ENCODE results near the gene PXT1.

PXT1 gene

DNA sequence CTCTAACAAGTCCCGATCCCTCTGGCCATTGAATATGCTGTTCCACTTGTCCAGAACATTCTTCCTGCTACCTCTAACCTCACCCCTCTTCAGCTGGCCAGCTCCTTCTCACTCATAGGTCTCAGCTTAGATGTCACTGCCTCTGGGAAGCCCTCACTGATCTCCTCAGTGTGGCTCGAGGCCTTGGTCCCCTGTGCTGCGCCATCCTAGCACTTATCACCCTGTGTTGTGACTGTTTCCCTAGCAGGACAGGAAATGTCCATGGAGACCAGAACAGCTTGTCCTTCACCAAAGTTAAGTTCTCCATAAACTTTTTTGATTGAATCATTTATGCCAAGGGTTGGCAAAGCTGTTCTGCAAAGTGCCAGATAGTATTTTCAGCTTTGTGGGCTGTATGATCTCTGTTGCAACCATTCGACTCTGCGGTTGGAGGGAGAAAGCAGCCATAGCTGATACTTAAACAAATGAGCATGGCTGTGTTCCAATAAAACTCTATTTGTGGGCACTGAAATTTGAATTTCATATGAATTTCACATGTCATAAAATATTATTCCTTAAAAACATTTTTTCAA, 99.5 kb downstream of the PXT1 start:
- DNase-seq, result no peak

DNA sequence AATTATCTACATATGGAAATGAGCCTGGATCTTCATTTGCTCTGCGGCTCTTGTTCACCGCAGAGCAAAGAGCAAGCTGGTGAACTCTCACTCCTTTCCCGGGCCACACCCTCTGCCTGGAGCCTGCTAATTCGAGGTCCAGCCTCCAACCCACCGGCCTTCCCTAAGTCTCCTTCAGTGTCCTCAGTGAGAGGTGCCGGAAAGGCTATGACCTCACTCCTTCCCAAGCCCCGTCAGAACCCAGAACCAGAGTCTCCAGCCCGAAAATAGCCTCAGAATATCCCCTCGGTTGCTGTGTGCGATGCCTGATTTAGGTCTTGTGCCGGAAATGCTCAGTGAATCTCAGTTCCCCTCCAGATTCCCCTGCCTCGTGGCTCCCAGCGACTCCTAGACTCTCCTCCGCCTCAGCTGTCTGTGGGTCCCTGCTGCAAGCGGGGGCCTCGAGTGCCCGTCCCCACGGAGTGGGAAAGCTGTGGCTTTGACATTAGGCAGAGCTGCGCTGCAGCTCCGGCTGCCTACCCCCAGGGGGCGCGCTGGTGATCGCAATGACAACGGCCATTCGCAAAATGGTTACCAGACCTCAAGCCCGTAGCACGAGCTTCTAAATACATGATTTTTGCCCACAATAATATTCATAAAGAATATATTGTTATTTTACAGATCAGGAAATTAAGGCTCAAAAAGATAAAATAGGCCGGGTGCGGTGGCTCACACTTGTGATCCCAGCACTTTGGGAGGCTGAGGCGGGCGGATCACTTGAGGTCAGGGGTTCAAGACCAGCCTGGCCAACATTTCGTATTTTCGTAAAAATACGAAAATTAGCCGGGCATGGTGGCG, 101.8 kb downstream of the PXT1 start:
- peak; percentile 6 for DNase-seq
